Activated CD4-positive, alpha-beta T cell treated with anti-CD3 and anti-CD28 coated beads for 48 hours (primary cell): Measurements from ENCODE around the gene QKI.
"Not testable (repeated sequence)": the region's sequence is repeated elsewhere in the genome, so short reads cannot be mapped to it uniquely, and the experiment has no call there.

Experiments
- DNase-seq: peaks from one replicate; pipeline ENCODE4 v3.0.0-alpha.2; 2020

Gene QKI

DNA sequence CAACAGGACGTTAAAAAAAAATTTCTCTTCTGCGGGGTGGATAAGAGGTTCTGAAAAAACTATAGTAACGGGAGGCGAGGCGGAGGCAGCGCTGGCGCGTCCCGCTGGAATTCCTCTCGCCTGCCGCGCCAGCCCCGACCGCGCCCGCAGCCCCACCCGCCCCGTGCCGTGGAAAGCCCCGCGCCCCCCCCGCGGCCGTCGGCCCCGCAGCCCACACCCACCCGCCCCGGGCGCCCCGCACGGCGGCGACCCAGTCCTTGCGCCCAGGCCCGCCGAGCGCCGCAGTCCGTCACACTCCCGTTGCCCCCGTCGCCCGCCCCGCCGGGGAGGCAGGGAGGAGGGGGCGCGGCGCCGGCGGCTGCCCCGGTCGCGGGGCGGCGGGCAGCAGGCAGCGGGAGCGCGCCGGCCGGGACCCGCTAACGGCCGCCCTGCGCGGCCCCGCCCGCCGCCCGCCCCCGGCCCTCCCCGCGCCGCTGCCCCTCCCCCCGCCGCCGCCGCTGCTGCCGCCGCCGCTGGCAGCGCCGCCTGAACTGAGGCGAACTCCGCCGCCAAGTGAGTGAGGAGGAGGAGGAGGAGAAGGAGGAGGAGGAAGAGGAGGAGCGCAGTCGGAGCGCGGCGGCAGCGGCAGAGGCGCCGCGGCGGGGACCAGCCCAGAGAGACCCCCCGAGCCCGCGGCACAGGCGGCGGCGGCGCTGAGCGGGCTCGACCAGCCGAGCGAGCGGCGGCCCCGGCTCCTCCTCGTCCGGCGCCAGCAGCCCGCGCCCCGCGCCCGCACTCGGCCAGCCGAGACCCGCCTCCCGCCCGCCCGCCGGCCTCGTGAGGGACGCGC is at the start of gene QKI:
Gene QKI, plus strand, starts transcription at position 602 of the 829 bp plus-strand sequence. CDS start 476 bp downstream, outside the sequence.
- DNase-seq, result peak; percentile 82

DNA sequence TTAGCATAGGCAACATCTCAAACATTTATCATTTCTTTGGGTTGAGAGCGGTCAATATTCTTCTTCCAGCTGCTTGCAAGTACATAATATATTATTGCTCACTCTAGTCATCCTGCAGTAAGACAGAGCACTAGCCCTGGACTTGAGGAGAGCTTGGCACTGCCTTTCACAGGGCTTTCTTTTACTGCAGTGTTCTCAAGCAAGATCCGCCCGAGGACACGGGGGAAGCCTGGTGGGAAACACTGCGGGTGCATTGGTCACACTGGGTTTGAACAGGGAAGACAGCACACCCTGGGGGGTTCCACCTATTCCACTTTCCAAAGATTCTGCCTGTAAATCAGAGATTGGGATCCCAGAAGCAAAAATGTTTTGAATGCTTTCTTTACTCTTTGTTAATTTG is 48.2 kb upstream of the QKI start:
- no peak for DNase-seq

DNA sequence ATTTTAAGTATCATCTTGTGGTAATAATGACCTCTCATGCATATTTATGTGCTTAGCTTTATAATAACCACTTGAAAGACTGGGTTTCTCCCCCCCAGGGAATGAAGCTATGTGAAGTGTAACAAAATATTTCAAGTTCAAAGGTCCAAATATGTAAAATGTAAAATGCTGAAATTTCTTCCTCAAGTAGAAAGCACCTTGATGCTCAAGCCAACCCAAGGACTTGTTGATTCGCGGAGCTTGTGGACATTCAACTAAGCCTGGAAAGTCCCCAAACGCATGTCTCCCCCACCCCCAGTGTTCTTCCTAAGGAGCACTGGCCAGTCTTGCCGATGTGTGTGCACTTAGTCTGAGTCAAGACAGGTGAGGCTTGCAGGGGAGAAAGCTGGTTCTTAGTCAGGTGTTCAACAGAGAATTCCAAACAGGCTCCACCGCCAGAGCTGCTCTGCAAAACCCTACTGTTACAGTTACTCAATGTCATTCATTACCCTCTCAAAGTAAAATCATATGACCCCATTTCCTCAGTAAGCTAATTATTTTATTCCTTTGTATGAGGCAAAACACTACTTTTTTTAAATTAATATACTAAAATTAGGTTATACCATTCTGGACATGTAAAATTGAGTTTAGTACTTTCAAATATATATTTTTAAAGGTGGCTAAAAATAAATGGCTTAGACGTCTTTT is 46.9 kb upstream of the QKI start:
- DNase-seq, result no peak

DNA sequence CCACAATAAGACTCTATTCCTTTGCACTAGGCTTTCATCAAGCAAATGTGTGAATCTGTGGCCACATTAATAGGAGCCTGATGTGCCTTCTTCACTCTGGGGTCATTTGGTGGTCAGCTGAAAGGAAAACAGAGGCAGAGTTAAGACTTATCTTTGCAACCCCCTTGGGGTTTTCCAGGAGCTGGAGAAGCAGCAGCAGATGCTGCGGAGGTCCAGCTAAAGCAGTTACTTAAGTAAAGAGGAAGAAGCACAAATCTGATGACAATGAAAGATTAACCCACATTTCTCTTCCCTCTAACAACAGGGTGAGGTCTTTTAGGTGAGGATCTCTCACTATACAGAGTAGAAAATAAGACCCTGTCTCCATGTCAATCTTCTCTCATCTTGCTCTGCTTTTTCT is 45.4 kb upstream of the QKI start:
- no peak for DNase-seq

DNA sequence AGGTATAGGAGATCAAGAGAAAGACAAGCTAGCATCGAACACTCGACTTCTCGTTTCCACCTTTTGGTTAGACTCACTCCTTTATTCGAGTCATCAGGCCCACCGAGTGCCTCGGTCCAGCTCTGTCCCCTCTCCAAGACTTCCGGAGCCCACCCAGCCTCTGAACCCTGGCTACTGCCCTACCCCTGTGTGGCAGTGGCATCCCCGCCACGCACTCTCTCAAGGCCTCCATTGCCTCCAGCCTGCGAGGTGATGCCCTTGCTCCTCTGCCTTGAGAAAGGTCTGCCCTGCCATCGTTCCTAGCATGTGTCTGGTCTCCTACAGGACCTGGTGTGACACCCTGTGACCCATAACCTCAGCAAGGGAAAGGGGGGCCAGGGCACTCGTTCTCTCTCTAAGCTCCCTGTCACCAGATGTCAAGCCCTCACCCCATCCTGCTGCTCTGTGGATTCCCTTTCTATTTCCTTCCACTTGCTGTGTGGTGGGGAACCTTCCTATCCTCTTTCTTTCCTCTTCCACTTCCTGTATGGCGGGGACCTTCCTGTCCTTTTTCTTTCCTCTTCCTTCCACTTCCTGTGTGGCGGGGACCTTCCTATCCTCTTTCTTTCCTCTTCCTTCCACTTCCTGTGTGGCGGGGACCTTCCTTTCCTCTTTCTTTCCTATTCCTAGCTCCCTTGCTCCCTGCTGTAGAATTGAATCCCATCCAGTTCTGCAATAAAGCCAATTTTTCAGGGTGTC is 44.7 kb upstream of the QKI start:
- no peak for DNase-seq

DNA sequence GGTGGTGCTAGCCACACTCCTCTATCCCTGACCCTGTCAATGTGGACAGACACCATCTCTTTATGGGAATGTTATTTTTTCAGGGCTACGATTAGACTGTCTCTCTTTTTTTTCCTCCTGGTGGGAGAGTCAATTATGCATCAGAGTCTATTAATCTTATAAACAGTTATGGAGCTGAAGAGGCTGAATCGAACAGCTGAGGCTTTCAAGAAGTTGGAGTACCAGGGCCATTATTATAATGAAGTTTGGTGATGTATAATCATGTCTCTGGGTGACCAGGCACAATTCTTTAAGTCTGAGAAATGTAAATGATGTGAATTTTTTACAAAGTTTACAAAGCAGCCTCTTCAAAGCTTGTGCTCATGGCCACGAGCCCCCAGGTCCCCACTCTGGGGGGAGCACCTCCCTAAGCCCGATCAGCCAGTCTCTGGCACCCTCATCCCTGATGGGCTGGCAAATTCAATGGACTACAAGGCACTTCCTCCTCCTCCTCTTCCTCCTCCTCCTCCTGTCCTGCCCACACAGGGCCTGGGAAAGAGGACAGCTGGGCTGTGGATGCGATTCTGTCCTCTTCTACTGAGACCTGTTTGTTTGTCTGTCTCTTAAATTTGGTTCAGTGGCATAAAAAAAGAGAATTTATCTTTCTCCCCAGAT is 43.9 kb upstream of the QKI start:
- no peak for DNase-seq

DNA sequence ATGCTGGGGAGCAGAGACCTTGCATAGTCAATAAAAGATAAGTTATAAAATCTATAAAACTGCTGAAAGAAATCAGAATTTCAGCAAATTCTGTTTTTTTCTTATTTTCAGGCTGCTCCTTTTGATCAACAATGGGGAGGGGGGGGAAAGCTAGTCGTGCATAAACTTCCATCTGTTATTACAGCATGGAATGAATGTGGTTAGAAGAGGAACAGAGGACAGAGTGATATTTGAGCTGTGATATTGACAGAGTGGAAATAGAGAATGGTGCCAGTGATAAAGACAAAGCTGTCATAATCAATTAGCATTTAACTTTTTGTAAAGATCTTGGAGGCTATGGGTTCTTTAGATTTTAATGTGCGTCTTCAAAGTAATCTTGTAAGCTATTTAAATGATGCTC is 43.4 kb upstream of the QKI start:
- no peak for DNase-seq

DNA sequence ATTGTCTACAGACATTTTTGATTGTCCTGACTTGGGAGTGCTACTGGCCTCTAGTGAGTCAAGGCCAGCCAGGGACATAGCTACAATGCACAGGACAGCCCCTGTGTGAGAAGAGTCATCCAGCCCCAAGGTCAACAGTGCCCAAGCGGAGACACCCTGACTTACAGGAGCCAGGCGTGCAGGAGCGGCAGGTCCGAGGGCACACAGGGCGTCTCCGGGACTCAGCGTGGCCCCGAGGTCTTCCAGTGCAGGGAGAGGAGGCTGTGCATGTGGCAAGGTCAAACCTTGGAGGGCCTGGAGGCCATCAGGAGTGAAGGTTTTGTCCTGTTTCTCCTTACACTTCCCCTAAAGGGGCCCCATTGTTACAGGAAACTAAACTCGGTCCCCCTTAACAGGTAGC is 41.3 kb upstream of the QKI start:
- DNase-seq, result no peak

DNA sequence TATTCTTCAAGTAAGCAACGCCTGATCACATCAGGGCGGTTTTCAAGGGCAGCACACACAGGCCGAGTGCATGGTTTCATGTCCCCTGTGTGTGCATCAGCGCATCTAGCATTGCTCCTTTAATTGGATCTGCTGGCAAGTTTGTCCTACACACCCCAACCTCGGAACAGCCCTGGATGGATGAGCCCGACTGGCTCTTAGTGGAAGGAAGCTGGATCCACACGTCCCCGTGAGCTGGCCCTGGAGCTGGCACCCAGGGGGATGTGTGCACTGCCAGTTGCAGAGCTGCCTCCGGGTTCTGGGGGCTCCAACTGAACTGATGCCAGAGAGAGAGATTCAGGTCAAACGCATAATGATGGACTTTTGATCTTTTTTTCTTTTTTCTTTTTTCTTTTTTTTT is 39.2 kb upstream of the QKI start:
- no peak for DNase-seq

DNA sequence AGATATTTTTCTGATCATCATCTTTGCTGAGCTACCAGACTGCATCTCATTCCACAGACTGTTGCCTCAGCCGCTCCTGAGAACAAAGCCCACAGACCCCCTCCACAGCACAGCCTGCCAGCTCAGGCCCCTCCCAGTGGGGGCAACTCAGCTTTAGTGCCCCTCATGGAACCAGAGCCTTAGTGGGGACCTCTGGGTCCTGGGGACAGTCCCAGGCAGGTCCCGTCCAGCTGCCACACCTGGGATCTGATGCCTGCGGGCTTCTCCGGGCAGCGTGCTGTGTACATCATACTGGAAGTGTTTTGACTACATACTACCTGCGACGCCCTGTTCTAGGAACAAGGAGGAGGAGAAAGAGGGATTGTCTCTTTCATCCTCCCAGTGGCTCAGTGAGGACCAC is 38.3 kb upstream of the QKI start:
- no peak for DNase-seq

DNA sequence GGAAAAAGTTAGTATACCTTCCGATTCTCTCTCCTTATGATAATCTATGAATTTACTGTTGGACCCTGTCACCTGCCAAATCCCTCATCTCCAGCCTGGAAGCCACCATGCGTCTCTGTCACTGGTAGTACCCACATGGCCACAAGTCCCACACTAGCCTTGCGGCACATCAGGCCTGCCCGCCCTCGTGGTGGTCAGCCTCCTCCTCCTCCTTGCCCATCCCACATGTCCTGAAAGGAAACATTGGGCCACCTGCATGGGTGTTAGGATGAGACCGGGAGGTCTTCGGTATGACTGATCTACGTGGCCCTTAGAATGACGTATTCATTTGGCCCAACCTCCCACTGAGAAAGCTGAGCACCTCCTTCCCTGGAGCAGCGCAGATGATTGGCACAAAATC is 37.0 kb upstream of the QKI start:
- no peak for DNase-seq

DNA sequence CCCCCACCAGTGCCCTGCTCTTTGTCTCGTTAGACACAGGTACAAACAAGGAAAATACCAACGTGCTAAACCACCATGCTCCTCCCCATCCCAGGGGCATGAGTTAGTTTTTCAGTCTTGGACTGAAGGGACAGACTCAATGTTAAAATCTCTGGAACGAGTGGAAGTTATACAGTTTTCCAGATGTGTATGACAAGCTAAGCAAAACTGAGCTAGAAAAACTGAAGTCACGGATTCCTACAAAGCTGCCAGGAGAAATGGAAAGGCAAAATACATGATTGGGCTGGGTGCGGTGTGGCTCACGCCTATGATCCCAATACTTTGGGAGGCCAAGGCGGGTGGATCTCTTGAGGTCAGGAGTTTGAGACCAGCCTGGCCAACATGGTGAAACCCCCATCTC is 34.3 kb upstream of the QKI start:
- DNase-seq, result no peak

DNA sequence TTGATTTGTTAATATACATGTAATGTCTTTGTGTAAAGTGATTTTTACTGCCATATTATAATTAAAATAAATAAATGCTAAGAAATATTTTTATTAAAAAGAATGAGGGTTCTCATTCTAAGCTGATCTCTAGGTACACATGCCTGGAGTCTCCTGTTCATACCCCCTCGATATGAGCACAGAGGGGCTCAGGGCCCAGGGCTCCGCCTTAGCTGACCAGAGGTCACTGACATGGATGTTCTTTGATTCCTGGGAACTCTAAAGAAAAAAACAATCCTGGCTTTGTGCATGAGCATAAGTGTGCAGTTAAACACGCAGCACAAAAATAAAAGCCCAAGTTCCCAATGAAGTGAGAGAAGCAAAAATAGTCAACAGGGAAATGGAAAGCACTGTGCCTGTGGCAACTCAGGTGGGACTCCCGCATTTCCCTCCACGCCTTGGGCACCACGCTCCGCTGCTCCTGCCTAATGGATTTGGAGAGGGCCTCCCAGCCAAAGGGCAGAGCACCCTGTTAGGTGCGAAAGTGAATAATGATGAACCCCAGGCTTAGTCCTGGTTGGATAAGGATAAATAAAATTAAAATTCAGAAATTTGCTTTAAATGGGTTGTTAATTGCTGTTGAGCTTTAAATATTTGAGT is 33.3 kb upstream of the QKI start:
- no peak for DNase-seq

DNA sequence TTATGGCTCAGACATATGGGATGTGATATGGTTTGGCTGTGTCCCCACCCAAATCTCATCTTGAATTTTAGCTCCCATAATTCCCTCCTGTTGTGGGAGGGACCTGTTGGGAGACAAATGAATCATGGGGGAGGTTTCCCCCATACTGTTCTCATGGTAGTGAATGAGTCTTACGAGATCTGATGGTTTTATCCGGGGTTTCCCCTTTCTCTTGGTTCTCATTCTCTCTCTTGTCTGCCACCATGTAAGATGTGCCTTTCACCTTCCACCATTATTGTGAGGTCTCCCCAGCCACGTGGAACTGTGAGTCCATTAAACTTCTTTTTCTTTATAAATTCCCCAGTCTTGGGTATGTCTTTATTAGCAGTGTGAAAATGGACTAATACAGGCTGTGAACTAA is 31.1 kb upstream of the QKI start:
- not testable (repeated sequence) for DNase-seq

DNA sequence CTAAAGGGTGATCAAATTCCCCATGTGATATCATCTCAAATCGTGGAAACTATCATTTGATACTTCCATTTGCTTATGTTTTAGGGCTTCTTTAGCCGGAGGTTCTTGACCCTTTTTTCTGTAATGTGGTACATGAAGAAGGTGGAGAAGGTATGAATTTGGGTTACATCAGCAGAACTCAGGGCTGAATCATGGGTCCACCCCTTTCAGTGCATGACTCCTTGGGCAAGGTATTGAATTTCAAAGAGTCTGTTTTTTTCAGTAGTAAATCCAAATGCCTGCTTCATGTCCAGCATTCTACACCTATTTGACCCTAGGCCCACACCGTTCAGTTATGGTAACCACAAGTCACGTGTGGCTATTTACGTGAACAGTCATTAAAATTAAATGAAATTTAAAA is 30.6 kb upstream of the QKI start:
- no peak for DNase-seq

DNA sequence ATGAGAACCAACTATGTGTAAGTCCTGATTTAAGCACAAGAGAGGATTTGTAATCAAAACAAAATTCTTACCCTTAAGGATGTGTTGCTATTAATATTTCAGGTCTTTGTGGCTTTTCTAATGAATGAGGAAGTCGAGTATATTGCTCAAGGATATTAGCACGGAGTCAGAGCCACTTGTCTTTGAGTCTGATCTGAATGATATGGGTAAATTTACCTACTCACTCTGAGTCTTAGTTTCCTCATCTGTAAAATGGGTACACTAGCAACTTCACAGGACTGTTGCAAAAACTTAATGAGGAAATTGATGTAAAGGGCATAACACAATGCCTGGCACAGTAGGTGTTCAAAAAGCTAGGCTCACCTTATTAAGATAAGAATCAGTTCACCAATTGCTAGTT is 30.0 kb upstream of the QKI start:
- no peak for DNase-seq

DNA sequence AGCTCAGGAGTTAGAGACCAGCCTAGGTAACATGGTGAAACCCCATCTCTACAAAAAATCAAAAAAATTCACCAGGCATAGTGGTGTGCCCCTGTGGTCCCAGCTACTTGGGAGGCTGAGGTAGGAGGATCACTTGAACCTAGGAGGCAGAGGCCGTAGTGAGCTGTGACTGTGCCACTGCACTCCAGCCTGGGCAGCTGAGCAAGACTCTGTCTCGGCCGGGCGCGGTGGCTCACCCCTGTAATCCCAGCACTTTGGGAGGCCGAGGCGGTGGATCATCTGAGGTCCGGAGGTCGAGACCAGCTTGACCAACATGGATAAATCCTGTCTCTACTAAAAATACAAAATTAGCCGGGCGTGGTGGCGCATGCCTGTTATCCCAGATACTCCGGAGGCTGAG is 29.0 kb upstream of the QKI start:
- DNase-seq, result not testable (repeated sequence)

DNA sequence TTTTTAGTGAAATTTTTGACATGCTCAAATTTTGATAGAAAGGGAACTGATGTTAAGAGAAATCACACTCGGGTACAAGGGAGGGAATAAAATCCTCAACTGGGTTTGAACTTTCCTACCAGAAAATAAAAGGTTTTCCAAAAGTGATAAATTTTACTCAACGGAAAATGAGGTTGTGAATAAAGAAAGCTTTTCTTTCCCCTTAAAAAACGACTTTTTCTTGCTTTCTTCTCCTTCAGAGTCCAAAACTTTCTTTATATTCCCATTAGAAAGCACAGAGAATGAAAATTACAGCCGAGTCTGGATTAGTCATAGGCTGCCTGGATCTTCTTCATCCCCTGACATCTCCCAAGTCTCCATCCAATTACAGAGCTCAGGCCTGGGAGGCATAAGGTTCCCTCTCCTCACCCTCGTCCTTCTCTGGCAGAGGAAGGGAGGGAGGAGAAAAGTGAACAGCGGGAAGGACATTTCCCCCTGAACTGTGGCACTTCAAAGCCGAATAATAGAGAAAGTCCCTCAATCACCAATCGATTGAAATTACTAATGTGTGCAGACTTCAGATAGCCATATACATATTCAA is 28.1 kb upstream of the QKI start:
- DNase-seq, result no peak

DNA sequence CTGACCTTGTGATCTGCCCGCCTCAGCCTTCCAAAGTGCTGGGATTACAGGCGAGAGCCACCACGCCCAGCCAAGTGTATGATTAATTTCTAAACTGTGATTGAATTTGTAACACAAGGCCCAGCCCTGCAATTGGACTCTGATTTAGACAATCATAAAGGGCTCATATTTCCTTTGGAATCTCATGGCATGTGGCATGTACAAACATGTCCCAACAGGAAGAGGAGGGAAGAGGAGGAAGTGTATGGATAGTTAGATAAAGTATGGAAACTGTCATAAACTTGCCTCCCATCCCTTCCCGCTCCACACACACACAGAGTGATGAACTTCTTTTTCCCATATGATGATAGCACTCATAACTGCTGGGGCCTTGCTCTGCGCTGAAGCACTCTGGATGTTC is 27.2 kb upstream of the QKI start:
- DNase-seq, result no peak

DNA sequence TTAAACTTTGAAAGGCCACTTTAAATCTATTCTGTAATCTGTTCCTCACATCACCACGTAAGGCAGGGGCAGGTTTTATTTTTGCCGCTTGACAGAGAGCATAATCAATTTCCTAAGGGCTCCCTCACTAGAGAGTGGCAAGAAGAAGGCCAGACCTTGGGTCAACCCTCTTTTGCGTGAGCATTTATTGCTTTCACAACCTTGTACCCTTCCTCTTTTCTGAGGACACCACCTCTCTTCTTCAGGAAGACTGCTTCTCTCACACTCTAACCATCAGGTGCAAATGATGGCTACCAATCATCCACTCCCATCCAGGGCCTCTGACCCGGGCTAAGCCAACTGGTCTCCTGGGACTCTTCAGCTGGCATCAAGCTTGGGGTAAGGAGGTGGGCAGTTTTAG is 25.2 kb upstream of the QKI start:
- no peak for DNase-seq

DNA sequence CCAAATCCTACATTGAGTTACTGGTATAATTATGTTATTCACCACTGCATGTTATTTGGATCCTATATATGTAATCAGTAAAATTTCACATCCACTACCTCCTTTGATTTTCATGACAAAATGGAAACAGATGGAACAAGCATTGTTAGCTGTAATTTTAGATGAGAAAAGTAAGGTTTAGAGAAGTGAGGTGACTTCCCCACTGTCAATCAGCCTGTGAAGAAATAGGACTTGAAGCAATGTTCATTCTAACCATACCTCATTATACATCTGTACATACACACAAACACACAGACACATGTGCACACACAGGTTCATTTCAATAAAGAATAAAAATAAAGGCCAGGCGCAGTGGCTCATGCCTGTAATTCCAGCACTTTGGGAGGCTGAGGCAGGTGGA is 23.7 kb upstream of the QKI start:
- no peak for DNase-seq

DNA sequence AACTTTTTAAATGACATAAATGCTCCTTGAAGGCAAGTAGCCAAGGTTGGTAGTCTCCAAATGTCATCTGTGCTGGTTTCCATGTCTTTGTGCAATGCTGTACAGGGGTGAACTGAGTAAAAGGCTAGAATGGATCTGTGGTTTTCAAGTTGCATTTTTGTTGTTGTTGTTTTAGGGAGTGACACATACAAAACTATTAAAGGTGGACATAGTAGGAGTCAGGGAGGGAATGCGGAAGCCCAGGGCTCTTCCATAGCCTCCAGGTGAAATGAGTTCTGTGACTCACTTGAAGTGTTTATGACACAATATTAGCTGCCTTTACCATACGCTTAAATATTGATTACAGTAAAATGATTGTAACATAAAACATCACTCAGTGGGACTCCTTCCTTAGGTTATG is 22.5 kb upstream of the QKI start:
- no peak for DNase-seq

DNA sequence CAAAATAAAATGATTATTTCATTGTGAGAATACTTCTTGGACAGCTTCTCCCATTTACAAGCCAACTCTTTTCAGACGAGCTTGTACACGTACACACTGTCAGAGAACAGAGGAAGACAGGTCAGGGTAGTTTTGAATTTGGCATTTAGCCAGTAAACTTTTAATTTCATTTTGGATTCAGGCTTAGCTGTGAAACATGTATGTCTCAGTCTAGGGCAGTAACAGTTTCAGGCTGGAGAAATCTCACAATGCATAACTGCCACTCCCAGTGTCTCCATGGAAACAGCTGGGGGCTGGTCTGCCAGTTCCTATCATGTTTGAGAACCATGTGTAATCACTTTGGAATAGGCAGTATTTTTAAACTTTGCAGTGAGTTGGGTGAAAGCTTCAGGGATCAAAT is 22.0 kb upstream of the QKI start:
- no peak for DNase-seq
